Activated CD4-positive, alpha-beta T cell treated with anti-CD3 and anti-CD28 coated beads, Interleukin-2, amount 50 U/mL, for 16 hours (primary cell): Measurements from ENCODE around the gene AGAP1.

Source experiments
- DNase-seq: peaks from one replicate; pipeline ENCODE4 v3.0.0-alpha.2; 2020

The AGAP1 gene

DNA sequence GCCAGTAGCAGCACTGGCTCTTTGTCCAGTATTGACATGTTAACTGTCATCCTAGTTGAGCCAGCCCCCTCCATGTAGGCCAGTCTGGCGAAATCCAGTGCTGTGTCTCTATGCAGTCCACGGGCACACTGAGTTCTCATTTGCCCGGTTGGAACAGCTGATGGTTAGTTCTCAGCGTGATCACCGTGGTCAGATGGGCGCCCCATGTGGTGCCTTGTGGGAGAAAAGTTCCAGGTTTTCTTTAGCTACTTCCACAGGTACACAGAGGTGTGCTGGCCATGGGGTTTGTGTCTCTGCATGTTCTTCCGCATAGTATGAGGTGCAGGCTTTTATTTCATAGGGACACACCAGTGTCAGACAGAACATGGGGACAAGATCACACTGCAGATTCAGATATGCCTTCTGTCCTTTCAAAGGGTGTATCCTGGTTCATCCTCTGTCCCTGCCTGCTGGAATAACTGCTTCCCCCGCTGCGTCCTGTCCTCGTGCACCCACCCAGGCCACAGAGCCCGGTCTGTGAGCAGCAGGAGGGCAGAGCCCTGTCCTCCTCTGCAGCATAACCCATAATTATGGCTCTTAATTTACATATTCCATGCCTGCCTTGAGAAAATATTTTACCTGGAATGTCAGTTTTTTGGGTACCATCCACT lies 340.3 kb downstream of the AGAP1 start:
- DNase-seq, result no peak

DNA sequence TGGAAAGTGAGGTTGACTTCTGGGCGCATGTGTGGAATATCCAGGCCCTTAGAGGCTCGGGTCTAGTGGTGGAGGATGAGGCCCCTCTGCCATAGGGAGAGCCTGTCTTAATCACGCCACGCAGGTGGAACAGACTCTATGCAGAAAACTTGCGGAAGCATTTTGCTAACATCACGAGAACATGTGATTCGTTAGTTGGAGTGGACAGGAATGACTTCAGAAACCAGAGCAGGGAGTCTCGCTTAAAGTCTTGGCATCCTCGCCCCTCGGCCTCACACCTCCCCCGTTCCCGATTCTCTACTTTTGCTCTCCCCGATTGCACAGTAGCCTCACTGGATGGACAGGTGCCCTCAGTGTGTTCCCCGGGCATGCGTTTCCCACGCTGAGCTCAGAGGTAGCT lies 340.9 kb downstream of the AGAP1 start:
- no peak for DNase-seq

DNA sequence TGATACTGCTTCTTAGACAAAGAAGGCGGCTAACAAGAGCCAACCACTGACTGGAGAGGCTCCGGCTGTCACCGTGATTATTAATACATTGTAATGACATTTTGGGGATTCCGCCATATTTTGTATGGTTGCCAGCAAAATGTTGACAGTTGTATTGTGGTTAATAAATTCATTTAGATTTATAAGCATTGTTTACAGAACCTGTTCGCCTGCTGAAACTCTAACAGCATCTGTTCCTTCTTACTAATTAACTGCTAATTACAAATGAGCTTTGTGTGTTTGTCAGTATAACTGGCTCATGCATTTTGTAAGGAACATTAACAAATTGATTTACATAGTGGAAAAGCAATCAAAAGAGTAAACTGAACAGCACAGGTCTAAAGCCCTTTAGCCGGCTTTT lies 342.0 kb downstream of the AGAP1 start:
- no peak for DNase-seq

DNA sequence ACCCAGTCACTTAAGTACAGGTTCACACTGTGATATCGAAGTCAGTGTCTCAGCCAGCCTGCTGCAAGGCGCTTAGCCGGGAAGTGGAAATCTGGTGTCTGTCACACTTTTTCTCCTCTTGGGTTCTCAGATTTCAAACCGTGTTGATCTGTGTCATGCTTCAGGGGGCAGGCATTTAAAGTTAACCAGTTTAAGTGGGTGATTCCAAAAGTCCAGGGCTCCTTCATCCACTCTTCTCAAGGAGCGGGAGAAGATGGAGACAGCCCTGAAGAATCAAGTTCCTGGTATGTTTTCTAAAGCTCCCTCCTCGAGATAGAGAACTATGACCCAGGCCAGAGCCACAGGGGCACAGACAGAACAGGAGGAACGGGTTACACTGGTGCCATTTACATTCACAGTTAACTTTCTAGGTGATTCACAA lies 342.7 kb downstream of the AGAP1 start:
- DNase-seq, result no peak

DNA sequence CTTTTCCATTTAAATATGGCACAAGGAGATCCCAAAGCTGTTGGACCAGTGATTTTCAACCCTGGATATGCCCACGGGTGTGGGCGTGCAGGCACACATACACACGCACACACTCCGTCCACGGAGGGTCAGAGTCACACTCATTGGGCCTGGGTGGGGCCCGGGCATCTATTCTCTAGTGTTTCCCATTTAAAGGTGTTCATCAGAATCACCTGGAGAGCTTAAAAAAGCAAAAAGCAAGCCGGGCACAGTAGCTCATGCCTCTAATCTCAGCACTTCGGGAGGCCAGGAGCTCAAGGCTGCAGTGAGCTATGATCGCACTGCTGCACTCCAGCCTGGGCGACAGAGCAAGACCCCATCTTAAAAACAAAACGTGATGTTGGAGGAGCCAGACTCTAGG lies 345.4 kb downstream of the AGAP1 start:
- DNase-seq, result no peak

DNA sequence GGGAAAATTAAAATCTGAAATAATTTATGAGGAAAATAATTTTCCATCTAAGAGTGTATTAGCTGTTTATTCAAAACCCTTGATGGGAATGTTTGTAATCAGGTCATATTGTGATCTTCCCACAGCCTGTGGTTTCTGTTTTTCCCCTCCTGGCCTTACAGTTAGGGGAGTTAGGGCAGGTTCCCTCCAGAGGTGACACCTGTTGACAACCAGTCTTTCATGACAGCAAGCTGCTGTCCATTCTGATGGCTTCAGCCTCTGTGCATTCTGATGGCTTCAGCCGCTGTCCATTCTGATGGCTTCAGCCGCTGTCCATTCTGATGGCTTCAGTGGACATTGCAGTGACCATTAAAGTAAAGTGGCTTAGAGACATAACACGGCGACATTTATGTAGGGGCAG lies 346.1 kb downstream of the AGAP1 start:
- DNase-seq, result no peak

DNA sequence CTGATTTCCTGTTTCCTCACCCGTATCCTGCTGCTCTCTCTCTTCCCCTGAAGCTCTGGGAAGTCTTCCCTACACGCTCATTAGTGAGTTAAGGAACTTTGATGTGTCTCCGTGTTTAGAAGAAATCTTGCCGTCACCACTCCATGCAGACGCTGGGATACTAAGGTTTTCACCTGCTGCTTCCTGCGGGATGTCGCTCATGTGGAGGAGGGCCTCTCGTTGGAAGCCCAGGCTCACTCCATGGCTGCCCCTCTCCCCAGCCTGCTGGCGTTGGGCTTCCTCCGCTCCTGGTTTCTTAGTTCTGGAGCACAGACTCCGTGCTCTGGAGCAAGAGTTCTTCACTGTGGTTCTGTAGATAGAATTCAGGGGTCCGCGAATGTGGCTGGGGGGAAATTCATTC lies 348.0 kb downstream of the AGAP1 start:
- no peak for DNase-seq

DNA sequence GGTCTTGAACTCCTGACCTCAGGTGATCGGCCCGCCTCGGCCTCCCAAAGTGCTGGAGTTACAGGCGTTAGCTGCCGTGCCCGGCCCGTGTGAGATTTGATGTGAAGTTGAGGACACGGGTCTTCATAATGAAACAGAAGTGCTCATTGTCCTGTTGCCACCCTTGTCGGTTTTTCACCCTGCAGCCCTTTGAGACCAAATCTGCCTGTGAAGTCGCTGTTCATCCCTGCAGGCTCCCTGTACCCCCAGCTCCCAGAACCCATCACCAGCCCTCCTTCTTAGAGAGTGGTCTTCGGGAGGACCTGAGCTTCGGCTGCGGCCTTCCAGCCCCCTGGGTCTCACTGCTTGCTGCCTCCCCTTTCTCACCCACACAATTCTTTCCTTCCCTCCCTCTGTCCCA lies 349.1 kb downstream of the AGAP1 start:
- DNase-seq, result no peak

DNA sequence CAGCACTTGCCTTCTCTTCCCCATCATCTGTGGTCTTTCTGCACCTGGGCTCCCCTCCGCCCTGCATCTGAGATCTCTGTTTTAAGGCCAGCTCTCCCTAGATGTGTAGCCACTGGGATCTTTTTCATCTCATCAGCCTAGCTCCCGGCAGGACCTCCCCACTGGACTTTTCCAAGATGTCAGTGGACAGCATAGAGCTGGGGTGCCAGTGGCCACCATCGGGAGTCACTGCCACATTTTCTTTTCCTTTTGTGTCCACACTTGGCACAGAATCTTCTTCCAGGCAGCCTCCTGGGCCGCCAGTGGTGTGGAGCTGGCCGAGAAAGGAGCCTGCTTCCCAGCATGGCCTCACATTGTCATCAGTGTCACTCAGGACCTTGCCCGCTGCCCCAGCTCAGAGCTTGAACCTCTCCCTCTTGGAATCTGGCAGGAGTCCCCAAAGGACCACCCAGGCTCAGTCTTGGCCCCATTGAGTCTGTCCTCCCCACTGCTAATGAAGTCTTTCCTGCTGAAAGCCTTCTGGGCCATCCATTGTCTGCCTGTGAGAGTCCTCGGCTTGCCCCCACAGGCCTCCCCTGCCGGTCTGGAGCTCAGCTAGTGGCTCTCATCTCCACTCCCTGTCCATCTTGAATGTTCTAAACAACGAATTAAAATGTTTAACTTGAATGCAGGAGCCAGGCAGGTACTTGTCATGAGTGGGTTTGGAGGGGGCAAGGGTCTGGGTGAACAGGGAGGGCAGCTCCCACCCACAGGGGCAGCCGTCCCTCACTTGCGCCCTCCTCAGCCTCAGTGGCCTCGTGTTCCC lies 349.9 kb downstream of the AGAP1 start:
- no peak for DNase-seq

DNA sequence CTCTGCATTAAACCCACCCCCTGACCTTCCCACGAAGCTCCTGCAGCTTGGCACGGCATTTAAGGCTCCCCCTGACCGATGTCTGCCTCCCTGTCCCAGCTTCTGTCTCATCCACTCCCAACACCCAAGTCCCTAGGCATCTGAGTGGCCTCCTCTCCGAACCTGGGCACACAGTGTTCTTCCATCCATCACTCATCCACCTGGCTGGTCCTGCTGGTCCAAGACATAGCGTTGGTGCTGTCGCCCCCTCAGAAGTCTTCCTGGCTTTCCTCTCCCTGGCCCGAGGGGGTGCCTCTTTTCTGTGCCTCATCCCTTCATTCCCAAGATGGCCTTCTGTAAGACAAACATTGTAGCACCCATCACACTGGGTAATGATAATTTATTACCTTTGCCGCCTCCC lies 350.7 kb downstream of the AGAP1 start:
- DNase-seq, result no peak

DNA sequence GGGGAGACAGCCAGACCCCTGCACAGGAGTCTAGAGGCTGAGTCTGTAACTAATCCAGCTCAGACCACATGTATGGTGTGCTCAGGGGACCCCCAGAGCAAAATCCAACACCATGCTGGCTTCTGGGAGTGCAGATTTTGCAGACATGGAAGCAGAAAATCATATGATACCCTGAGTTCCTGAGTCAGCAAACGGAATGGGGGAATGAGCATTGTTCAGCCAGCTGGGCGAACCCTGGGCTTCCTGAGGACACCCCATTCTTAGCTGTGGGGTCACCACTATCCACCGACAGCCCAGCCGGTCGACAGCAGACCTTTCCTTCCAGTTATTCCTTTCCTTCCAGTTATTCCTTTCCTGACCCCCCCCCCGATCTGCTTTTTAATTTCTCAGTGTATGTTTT lies 351.4 kb downstream of the AGAP1 start:
- DNase-seq, result no peak

DNA sequence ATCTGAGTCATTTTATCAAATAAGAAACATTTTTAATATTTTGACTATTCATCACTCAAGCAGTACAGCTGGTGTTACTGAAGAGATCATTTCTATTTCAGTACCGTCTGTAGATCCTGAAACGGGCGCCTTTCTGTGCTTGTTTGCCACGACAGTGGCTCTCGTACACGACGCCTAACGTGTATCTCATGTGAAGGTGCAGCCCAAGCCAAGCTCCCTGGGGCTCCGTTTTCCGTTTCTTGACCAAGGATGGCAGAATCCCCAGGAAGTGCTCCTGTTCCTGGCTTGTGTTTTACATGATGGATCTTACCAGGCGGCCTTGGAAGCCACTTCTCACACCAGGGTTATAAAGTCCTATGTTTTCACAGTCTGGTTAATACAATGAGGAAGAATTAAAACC lies 353.7 kb downstream of the AGAP1 start:
- DNase-seq, result no peak

DNA sequence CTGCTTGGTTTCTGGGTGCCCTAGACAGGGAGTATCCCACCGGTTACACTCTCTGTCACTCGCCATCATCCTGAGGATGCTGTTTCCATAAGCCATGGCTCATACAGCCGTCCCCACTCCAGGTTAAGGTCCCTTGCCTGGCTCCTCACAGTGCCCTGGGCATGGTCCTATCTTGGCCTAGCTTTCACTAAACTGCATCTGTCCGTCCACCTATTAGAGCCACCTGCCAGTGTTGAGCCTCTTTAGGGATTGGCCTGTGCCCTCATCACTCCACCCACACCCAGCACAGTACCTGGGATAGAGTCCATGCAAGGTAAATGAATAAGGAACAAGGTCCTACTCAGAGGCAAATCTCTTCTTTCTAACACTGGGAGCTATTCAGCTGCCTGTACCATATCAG lies 354.2 kb downstream of the AGAP1 start:
- DNase-seq, result no peak

DNA sequence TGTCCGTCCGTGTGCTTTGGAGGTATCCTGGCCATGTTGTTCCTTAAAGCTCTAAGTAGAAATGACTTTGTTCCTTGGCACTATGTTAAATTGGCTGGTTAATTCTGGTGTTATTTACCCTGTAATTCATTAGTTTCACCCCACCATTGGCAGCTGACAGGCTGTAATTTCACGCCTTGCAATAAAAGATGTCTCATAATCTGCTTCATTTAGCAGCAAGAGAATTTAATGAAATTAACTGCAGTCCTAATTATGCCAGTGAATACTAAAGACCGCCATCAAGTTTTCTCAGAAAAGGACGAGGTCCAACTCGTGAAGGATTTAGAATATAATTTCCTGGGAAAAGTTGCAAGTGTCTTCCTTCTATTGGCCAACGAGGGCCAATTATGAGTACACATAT lies 355.1 kb downstream of the AGAP1 start:
- no peak for DNase-seq

DNA sequence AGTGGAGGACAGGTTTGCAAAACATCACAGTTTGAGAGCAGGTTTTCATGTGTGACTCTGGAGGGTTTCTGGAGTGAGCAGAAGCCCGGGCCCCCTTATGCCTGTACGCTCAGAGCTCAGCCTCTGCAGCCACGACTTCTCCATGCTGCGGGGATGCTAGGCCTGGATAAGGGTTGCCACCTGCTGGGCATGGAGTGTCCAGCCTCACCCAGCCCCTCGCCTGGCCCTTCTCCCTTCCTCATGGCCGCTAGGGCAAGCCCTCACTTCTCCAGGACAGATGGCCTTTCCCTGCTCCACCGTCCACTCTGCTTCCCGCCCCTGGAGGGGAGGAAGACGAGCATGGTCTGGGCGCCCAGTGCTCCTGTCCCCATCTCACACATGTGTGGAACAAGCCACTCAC lies 355.6 kb downstream of the AGAP1 start:
- no peak for DNase-seq

DNA sequence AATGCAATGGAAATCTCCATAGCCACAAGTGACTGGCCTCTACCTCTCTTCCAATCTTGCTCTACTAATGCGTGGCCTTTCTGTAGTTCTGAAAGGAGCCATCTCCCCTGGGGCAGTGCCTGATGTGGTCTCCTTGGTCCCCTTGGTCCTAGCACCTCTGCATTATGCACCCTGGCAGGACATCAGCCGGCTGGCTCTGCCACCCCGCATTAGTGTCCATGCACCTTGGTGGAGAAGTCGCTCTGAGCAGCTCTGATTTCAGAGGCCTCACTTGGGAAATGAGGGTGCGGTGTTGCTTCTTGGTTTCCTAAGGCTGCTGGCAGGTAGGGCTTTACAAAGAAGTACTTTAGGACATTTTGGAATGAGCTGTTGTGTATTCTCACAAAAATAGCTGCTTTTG lies 356.4 kb downstream of the AGAP1 start:
- no peak for DNase-seq

DNA sequence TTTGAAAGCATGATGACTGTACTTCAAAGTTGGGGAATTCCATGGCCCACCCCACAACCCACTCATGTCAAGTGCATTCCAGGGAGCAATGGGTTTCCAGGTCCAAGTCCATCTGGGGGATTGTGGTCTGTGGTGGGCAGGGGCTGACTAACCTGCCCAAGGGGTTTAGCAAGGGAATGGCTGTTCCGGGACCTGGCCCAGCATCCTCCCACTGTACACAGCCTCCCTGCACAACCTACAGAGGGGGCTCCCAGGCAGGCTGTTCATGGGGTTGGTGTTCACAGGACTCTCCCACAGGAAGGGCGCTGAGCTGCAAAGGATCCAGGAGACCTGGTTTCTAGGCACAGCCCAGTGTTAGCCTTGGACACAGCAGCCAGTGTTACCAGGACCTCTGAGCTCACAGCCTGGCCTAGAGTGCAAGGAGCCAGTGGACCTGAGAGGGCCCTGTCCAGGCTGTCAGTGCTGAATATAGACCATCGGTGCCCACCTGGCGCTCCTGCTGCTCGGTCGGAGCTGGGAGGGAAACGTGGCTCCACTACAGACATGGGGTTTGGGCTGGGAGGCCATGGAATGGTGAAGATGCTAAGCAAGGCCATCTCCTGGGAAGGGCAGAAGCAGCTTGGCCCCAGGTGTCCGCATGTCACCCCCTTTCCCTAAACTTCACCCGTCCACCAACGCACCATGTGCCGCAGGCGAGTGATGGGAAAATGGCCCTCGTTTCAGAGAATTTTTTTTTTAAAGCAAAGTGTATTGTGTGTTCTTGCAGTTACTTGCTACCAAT lies 357.1 kb downstream of the AGAP1 start:
- DNase-seq, result no peak

DNA sequence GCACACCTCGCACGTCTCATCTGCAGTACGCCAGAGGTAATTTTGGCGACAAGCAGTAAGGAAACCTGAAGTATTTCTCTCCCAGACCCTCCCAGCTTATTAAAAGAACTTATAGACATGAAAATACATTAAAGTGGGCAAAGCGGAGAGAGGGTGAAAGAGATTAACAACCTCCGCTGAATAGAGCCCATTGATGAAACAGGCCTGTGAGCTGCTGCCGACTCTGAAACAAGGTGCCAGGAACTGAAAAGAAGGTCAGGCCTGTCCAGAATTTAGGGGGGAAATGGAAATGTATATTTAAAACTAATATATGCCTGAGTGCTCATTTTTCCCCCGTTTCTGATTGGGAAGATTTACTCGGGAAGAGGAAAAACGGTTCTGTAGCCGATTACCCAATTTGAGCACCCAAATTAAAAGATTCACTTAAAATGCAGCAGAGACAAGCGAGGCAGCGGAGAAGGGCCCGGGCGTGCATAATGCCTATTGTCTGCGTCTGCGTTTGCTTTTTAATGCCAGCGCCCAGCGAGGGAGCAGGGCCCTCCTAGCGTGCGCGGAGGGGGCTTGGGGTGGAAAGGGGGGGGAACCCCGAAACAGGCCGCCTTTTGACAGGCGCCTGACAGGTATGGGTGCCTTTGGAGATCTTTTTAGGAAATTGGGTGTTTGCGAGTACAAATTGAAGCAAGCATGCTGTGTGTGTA lies 358.1 kb downstream of the AGAP1 start:
- DNase-seq, result no peak

DNA sequence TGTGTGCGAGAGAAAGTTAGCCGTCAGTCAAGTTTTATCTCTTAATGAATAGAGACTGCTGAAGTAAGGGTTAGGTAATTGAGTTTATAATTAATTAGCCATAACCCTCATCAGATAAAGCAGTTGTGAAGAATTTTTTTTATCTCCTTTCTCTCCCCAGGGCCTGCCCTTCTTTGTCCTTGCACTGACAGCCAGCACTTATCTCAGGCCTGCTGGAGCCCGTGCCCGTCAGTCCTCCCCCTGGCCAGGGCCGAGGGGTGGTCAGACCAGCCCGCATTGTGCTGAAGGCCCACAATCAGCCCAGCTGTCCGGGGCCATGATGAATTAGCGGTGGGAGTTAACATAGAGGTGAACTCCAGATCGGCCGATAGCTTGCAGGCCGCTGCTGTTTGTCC lies 358.7 kb downstream of the AGAP1 start:
- DNase-seq, result no peak

DNA sequence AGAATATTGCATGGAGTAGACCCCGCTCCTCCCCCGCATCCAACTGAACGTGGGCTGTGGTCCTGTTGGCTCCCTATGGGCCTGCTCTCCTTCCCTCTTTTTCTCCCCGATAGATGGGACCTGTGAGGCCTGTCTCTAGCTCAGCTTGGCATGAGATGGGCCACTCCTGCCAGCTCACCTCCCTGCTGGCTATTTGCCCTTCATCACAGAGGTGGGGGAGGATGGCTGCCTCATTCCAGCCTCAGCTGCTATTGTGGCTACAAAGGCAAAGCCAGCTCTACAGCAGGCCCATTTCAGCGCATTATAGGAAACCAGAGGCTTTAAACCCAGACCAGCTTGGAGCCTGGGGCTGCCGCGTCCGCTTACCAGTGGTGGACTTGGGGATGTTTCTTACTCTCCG lies 360.4 kb downstream of the AGAP1 start:
- no peak for DNase-seq

DNA sequence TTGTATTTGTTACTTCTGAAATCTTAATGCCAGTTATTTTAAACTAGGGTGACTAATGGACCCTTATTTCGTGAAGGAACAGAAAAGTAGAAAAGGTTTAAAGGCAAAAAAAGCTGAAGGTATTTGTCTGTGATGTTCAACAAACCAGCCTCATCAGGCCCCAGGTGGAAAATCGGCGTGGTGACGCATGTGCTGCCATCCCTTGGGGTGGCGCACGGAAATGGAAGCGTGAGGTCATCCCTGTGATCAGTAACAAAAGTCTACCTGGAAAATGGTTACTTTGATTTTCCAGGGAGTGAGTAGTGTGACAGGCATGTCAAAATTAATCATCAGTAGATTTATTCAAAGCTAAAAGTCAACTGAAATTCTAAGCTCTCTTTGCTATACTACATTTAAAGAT lies 361.2 kb downstream of the AGAP1 start:
- no peak for DNase-seq

DNA sequence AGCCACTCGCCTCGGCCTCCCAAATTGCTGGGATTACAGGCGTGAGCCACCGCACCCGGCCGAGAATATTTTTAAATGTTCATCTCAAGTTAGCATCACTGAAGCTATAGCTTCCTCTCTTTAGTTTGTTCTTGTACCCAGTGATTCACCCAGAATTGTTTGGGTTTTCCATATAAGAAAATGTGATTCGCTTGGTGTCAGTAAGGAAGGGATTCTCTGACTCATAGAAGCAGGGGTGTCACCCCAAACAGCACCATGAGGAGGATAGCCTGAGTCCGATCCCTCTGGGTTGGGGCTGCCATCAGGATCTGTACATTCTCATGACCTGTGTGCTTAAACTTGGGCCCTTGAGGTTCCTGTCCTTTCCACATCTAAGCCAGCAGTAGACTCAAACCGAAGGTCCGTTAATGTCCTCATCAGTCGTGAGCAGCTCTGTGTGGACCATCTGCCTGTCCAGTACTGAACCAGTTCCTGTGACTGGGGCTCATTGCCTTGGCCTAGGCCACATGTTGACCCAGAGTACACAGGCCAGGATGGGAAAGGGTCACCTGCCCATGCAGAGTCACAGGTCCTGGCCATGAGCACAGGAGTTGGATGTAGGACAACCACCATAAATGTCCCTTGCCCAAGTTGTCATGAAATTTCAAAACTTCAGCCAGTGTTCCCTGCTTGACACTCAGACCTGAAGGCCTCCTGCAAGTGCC lies 362.5 kb downstream of the AGAP1 start:
- DNase-seq, result no peak

DNA sequence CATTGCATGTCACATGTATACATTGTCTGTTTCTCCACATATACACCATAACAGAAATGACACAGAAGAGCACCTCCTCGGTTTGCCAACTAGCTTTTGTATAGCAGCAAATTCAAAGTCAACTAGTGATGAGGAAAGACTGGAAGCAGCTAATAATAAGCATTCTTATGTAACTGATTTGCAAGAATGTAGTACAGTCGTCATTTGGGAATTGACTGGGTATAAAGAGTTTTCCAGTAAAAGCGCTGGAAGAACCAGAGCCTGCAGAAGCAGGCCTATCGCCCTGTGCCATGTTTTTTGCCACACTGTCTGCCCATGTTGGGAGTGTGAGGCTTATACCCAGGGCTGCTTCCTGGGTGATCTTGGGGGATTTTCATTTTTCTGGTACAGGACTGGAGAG lies 363.8 kb downstream of the AGAP1 start:
- no peak for DNase-seq
